GM23248 (cell line): ENCODE measurements around the gene KCNA10.

Experiments used
- EZH2 ChIP-seq: fragments of 200-600 bp; sonication (generic); IDR thresholded peaks from 2 replicates; pipeline ENCODE4 v1.6.1; 2018; ENCODE audit warnings: antibody characterized with exemption, mild to moderate bottlenecking; ENCODE audit not compliant: insufficient read depth, poor library complexity, severe bottlenecking
- EZH2phosphoT487 ChIP-seq: fragments of 200-600 bp; sonication (generic); IDR thresholded peaks from 2 replicates; pipeline ENCODE4 v1.6.1; 2018; ENCODE audit warnings: antibody characterized with exemption, moderate library complexity, mild to moderate bottlenecking, low read depth; ENCODE audit not compliant: insufficient read depth

GRCh38 chr1:110566836-110567235 lies 47.9 kb upstream of the KCNA10 start:
- no peak for TF ChIP-seq EZH2phosphoT487
- no peak for TF ChIP-seq EZH2
